ENCODE data around the gene ASIC3. TPM values are rescaled to one million over a fixed set of nuclear protein-coding genes. Genes with fewer than 3 reads are reported as not detected.

Gene ASIC3
- total RNA-seq, 2 donors from 2014 or later = 1.7 to 11.0 TPM

DNA sequence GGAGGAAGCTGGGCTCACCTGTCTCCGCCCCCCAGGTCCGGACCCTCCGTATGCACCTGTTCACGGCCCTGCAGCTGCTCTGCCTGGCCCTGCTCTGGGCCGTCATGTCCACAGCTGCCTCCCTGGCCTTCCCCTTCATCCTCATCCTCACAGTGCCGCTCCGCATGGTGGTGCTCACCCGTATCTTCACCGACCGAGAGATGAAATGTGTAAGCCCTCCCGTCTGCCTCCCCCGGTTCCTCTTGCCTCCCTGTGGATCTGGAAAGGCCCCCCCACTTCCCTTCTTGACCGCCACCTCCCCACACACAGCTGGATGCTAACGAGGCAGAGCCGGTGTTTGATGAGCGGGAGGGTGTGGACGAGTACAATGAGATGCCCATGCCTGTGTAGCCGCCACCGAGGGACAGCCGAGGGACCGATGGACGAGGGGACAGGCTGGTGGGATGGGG is 27.7 kb downstream of the ASIC3 start:
- Histone ChIP-seq H3K9me3 (no peaks in the 10 kb centered on the region), H3K27me3 (replicated peaks; ENCODE audit: insufficient read depth) (no peaks in the 10 kb centered on the region), H3K27ac (no peak overlapping the region), H3K4me3 (no peak overlapping the region), H3K36me3 (peaks cover 2 to 13% of the 10 kb centered on the region in 2 donors), H3K4me1 (replicated peaks) (peaks cover 8% of the 10 kb centered on the region)
- TF ChIP-seq, protein P1, sequence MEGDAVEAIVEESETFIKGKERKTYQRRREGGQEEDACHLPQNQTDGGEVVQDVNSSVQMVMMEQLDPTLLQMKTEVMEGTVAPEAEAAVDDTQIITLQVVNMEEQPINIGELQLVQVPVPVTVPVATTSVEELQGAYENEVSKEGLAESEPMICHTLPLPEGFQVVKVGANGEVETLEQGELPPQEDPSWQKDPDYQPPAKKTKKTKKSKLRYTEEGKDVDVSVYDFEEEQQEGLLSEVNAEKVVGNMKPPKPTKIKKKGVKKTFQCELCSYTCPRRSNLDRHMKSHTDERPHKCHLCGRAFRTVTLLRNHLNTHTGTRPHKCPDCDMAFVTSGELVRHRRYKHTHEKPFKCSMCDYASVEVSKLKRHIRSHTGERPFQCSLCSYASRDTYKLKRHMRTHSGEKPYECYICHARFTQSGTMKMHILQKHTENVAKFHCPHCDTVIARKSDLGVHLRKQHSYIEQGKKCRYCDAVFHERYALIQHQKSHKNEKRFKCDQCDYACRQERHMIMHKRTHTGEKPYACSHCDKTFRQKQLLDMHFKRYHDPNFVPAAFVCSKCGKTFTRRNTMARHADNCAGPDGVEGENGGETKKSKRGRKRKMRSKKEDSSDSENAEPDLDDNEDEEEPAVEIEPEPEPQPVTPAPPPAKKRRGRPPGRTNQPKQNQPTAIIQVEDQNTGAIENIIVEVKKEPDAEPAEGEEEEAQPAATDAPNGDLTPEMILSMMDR (IDR thresholded peaks at IDR 0.05) = no peak
- TF ChIP-seq POLR2A (IDR thresholded peaks at IDR 0.05) (no peak), POLR2AphosphoS5 (IDR thresholded peaks at IDR 0.05) (no peak)
- DNase-seq (ENCODE audit: low spot score) = no peak
- WGBS = 83% methylated on average over 22 of the region's 22 CpGs
- intact Hi-C loops (cut with DNase I) = no loop called here

DNA sequence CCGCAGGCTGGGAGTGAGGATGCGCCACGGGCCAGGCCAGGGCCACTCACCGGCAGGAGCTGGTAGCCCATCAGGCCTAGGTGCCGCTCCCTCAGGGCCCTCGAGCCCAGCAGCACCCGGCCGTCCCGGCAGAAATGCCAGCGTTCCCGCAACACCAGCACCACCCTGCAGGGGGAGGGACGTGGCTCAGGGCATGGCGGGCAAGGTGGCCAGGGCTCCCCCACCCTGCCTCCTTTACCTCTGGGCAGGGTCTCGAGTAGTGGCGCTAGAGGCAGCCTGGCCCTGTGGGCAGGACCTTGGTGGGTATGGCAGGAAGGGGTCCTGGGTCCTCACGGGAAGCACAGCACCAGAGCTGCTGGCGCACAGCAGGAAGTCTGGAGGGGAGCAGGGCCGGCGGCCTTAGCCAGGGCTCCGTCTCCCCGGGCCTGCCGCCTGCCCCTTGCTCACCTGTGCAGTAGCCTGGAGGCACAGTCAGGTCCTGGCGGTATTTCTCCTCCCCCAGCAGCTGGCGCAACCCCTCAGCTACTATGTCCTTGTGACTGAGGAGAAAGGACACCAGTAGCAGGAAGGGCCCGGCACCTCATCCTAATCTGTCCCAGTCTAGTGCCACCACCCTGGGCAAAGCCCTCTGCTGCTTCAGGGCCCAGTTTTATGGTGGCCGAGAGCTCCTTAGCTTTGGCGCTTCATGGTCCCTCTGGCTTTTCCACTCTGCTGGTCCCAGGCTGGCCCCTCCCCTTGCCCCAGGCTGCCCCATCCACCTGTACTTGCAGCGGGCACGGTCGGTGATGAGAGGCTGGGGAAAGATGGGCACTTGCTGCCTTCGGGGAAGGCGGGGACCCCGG is 28.8 kb downstream of the ASIC3 start:
- Histone ChIP-seq H3K4me1 (replicated peaks) (peaks cover 19% of the 10 kb centered on the region), H3K27me3 (replicated peaks; ENCODE audit: insufficient read depth) (no peaks in the 10 kb centered on the region), H3K9me3 (no peaks in the 10 kb centered on the region), H3K27ac (no peak overlapping the region), H3K36me3 (peaks cover 0 to 13% of the 10 kb centered on the region in 2 donors), H3K4me3 (no peak overlapping the region)
- DNase-seq (ENCODE audit: low spot score) = no peak
- 69% methylated on average over 32 of the region's 33 CpGs for WGBS
- no peak for TF ChIP-seq POLR2A (IDR thresholded peaks at IDR 0.05)
- TF ChIP-seq POLR2AphosphoS5 (IDR thresholded peaks at IDR 0.05) = no peak
- TF ChIP-seq, protein P1 (IDR thresholded peaks at IDR 0.05) = peak in 1 of 4 experiments; percentile 10
- intact Hi-C loops (cut with DNase I) = no loop called here

DNA sequence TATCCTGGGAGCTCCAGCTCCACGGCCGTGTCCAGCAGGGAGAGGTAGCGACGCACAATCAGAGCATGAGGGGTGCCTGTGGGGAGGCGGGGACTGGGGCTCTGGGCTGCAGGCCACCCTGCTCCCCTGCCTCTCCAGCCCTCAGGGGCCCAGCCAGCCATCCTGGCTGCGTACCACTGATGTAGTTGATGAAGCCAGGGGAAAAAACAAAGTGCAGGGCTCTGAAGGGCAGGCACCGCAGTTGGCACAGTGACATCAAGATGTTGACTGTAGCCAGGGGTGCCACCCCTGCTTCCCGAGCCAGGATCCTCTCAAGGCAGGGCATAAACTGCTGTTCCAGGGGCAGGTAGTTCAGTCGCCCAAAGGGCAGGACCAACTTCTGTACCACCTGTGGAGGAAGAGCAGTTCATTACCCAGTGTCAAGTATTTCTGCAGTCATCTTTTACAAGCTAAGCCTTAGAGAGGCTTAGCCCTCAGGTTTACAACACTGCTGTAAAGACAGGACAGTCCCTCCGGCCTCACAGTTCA is 29.4 kb downstream of the ASIC3 start:
- H3K4me3 ChIP-seq = no peak overlapping the region
- H3K36me3 ChIP-seq = peaks cover 0 to 13% of the 10 kb centered on the region in 2 donors
- no peak overlapping the region for H3K27ac ChIP-seq
- H3K9me3 ChIP-seq = no peaks in the 10 kb centered on the region
- TF ChIP-seq, protein P1 (IDR thresholded peaks at IDR 0.05) = no peak
- TF ChIP-seq POLR2A (IDR thresholded peaks at IDR 0.05) (no peak), POLR2AphosphoS5 (IDR thresholded peaks at IDR 0.05) (no peak)
- DNase-seq (ENCODE audit: low spot score) = no peak
- peaks cover 26% of the 10 kb centered on the region for H3K4me1 ChIP-seq (replicated peaks)
- 52% methylated on average over 9 of the region's 10 CpGs for WGBS
- intact Hi-C loops (cut with DNase I) = no loop called here
- H3K27me3 ChIP-seq (replicated peaks; ENCODE audit: insufficient read depth) = no peaks in the 10 kb centered on the region

DNA sequence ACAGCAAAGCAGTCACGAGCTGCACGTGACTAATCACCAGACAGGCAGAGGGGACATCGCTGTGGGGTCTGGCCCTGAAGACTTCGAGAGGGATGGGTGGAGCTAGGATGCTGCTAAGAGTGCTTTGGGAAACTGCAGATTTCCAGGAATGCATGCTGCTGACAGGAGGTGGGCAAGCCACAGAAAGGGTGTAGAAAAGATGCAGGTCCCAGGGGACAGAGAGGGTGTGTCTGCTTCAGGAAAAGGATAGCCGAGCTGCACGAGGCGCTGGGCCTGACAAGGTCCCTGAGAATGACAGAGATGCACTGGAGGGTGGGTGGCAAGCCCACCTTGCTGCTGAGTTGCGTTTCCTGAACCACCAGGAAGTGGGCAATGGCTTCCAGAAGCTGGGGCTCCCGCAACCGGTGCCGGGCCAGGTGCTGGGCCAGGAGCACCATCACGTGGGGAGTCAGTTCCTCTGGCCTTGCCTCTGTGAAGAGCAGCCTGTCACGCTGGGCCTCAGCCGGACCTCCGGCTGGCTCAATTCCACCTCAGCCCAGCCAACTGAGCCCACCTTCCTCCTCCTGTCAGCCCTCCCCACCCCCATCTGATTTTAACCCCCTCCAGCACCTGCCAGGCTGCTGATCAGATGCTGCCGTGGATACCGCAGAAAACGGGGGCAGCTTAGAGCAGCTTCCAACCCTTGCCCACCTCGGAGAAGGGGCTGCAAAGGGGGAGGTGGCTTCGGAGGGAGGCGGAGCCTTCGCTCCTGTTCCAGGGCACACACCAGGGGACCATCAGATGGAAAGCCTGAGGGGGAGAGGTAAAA is 30.1 kb downstream of the ASIC3 start:
- WGBS = 39% methylated on average over 22 of the region's 22 CpGs
- H3K4me1 ChIP-seq (replicated peaks) = peaks cover 27% of the 10 kb centered on the region
- no peak overlapping the region for H3K27ac ChIP-seq
- no peak for DNase-seq (ENCODE audit: low spot score)
- TF ChIP-seq POLR2A (IDR thresholded peaks at IDR 0.05) = no peak
- no peak for TF ChIP-seq POLR2AphosphoS5 (IDR thresholded peaks at IDR 0.05)
- TF ChIP-seq, protein P1 (IDR thresholded peaks at IDR 0.05) = no peak
- no peak overlapping the region for H3K4me3 ChIP-seq
- peaks cover 0 to 13% of the 10 kb centered on the region in 2 donors for H3K36me3 ChIP-seq
- H3K9me3 ChIP-seq = no peaks in the 10 kb centered on the region
- intact Hi-C loops (cut with DNase I) = no loop called here
- no peaks in the 10 kb centered on the region for H3K27me3 ChIP-seq (replicated peaks; ENCODE audit: insufficient read depth)

All from prostate gland (tissue), 2 donors.